Panc1 (cell line): ENCODE results near the gene IGFBP5. TPM values are rescaled to one million over a fixed set of nuclear protein-coding genes. Genes with fewer than 3 reads are reported as not detected.

Experiments
- ATAC-seq: fragments of 200-7000 bp; cut with Tn5 transposase; 2 replicates; pipeline ENCODE4 v1.9.1; 2020; ENCODE audit warnings: mild to moderate bottlenecking, moderate library complexity
- BruUV-seq: library from RNA; stranded (reverse); fragments of 400-500 nt; replicated peaks from 2 replicates; lab custom pipeline; 2021; lab: Mats Ljungman, UMichigan
- CTCF ChIA-PET: fragments of 300-600 bp; sonication (Branson Sonifier 250); formaldehyde crosslinking; loops from one replicate; lab custom pipeline; 2022; ENCODE audit warnings: antibody characterized with exemption; lab: Charles Lee
- POLR2A ChIA-PET: fragments of 300-600 bp; sonication (Branson Sonifier 250); formaldehyde crosslinking; loops from one replicate; lab custom pipeline; 2022; ENCODE audit warnings: antibody characterized with exemption; lab: Charles Lee
- DNase-seq: peaks from one replicate; pipeline ENCODE4 v3.0.0-alpha.2; 2010; ENCODE audit warnings: low read depth, low spot score
- H3K27ac ChIP-seq: 2 replicates; pipeline ENCODE4 v1.5.1; 2011; ENCODE audit warnings: mild to moderate bottlenecking, low read length, inconsistent platforms
- H3K27me3 ChIP-seq: fragments of 200-500 bp; sonication (Bioruptor generic); 2 replicates; pipeline ENCODE4 v1.6.0; 2014; ENCODE audit warnings: low read length, inconsistent platforms; ENCODE audit not compliant: control insufficient read depth, insufficient read depth
- H3K36me3 ChIP-seq: fragments of 200-500 bp; sonication (Bioruptor generic); 2 replicates; pipeline ENCODE4 v1.5.1; 2014; ENCODE audit warnings: inconsistent platforms, mild to moderate bottlenecking, low read length, moderate library complexity; ENCODE audit not compliant: control insufficient read depth, insufficient read depth
- H3K4me1 ChIP-seq: 2 replicates; pipeline ENCODE4 v1.5.1; 2011; ENCODE audit warnings: inconsistent platforms, mild to moderate bottlenecking, low read length, moderate library complexity; ENCODE audit not compliant: control insufficient read depth, insufficient read depth
- H3K4me3 ChIP-seq, 2 experiments: 2 replicates each; pipeline ENCODE4 v1.5.1; 2011 to 2012; ENCODE audit warnings: low read depth in 2 of 2, low read length in 2 of 2, mild to moderate bottlenecking in 2 of 2, inconsistent platforms in 1 of 2, moderate library complexity in 1 of 2
- H3K9me3 ChIP-seq: fragments of 200-500 bp; sonication (Bioruptor generic); 2 replicates; pipeline ENCODE4 v1.5.1; 2014; ENCODE audit warnings: low read depth, mild to moderate bottlenecking, inconsistent platforms, low read length, moderate library complexity; ENCODE audit not compliant: control insufficient read depth, insufficient read depth
- POLR2AphosphoS5 ChIP-seq: IDR thresholded peaks from 2 replicates; pipeline ENCODE4 v1.6.1; 2012; ENCODE audit warnings: mild to moderate bottlenecking, low read depth, low read length, moderate library complexity
- REST ChIP-seq, 2 experiments: IDR thresholded peaks; 2 replicates each; pipeline ENCODE4 v1.6.1; 2011 to 2012; ENCODE audit warnings: low read depth in 2 of 2, control low read depth in 1 of 2, low read length in 1 of 2, mild to moderate bottlenecking in 1 of 2, moderate library complexity in 1 of 2; ENCODE audit not compliant: insufficient read depth in 1 of 2
- SIN3A ChIP-seq: IDR thresholded peaks from 2 replicates; pipeline ENCODE4 v1.6.1; 2012; ENCODE audit warnings: low read depth, mild to moderate bottlenecking, low read length, moderate library complexity, borderline replicate concordance; ENCODE audit not compliant: insufficient read depth
- TCF7L2 ChIP-seq: IDR thresholded peaks from 2 replicates; pipeline ENCODE4 v1.6.1; 2011; ENCODE audit warnings: mild to moderate bottlenecking, low read depth, low read length, inconsistent platforms
- in situ Hi-C: cut with HindIII; loops from 2 replicates; pipeline ENCODE4 v1.10.0; 2016; ENCODE audit warnings: low sequenced_read_pairs, low pct_unique_long_range_greater_than_20kb
- intact Hi-C: fragments of 100-400 bp; cut with micrococcal nuclease; formaldehyde crosslinking; loops from one replicate; pipeline ENCODE4 v1.10.0; 2022; ENCODE audit not compliant: unreplicated experiment
- total RNA-seq: library from RNA; stranded (reverse); gene quantifications from one replicate; pipeline ENCODE4 v1.2.1, GENCODE V29; 2021; ENCODE audit not compliant: unreplicated experiment
- TF ChIP-seq, protein P1 (sequence below): fragments of 450-650 bp; IDR thresholded peaks from 2 replicates; pipeline ENCODE4 v1.5.1; 2017; ENCODE audit warnings: mild to moderate bottlenecking

The IGFBP5 gene
- total RNA-seq, 1 experiment from 2014 or later: 1.9 TPM

- Histone ChIP-seq H3K4me3 (no peak overlapping the region), H3K4me1 (no peaks in the 10 kb centered on the region), H3K36me3 (no peaks in the 10 kb centered on the region), H3K27me3 (no peaks in the 10 kb centered on the region), H3K9me3 (no peaks in the 10 kb centered on the region), H3K27ac (no peak overlapping the region)
- in situ Hi-C loops: no loop called here
- ATAC-seq: no peak
- no peak for DNase-seq
- ChIA-PET CTCF (no interaction called here), POLR2A (no interaction called here)
- intact Hi-C loops: no loop called here
- no TSS peak for BruUV-seq
- no peak for TF ChIP-seq POLR2AphosphoS5
- TF ChIP-seq, protein P1, sequence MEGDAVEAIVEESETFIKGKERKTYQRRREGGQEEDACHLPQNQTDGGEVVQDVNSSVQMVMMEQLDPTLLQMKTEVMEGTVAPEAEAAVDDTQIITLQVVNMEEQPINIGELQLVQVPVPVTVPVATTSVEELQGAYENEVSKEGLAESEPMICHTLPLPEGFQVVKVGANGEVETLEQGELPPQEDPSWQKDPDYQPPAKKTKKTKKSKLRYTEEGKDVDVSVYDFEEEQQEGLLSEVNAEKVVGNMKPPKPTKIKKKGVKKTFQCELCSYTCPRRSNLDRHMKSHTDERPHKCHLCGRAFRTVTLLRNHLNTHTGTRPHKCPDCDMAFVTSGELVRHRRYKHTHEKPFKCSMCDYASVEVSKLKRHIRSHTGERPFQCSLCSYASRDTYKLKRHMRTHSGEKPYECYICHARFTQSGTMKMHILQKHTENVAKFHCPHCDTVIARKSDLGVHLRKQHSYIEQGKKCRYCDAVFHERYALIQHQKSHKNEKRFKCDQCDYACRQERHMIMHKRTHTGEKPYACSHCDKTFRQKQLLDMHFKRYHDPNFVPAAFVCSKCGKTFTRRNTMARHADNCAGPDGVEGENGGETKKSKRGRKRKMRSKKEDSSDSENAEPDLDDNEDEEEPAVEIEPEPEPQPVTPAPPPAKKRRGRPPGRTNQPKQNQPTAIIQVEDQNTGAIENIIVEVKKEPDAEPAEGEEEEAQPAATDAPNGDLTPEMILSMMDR: no peak
- no peak for TF ChIP-seq REST (IDR thresholded peaks at IDR 0.05; ENCODE audit: insufficient read depth in 1 of 2, low read depth in 2 of 2, low read length in 1 of 2)
- TF ChIP-seq TCF7L2: no peak
- TF ChIP-seq SIN3A: no peak
Measured at GRCh38 chr2:216736326-216736725, 41.0 kb upstream of the IGFBP5 start.

- Histone ChIP-seq H3K27me3 (no peaks in the 10 kb centered on the region), H3K36me3 (no peaks in the 10 kb centered on the region), H3K27ac (no peak overlapping the region), H3K9me3 (no peaks in the 10 kb centered on the region), H3K4me3 (no peak overlapping the region), H3K4me1 (no peaks in the 10 kb centered on the region)
- CTCF ChIA-PET: no interaction called here
- TF ChIP-seq POLR2AphosphoS5 (no peak), TCF7L2 (no peak), REST (IDR thresholded peaks at IDR 0.05; ENCODE audit: insufficient read depth in 1 of 2, low read depth in 2 of 2, low read length in 1 of 2) (no peak), SIN3A (no peak)
- TF ChIP-seq, protein P1: no peak
- DNase-seq (no peak), ATAC-seq (no peak)
- BruUV-seq: no TSS peak
- in situ Hi-C loops (no loop called here), intact Hi-C loops (no loop called here)
- POLR2A ChIA-PET: no interaction called here
Measured at GRCh38 chr2:216735668-216736067, 40.3 kb upstream of the IGFBP5 start.
